Subcutaneous abdominal adipose tissue (tissue), 5 donors: ENCODE data around the gene BBLN.

Source experiments
- H3K27ac ChIP-seq: one replicate; pipeline ENCODE4 v1.7.0; 2013; ENCODE audit warnings: low read depth, mild to moderate bottlenecking, inconsistent platforms, low read length, moderate library complexity
- H3K27me3 ChIP-seq, 5 donors: one replicate each; pipeline ENCODE4 v1.7.0; 2013; ENCODE audit warnings: low read length in 5 of 5, inconsistent platforms in 1 of 5; ENCODE audit not compliant: control insufficient read depth in 5 of 5, insufficient read depth in 4 of 5
- H3K36me3 ChIP-seq, 5 donors: one replicate each; pipeline ENCODE4 v1.7.0; 2013; ENCODE audit warnings: low read length in 5 of 5; ENCODE audit not compliant: control insufficient read depth in 5 of 5, insufficient read depth in 5 of 5
- H3K4me1 ChIP-seq, 5 donors: one replicate each; pipeline ENCODE4 v1.7.0; 2013; ENCODE audit warnings: low read length in 5 of 5, mild to moderate bottlenecking in 3 of 5, moderate library complexity in 1 of 5; ENCODE audit not compliant: control insufficient read depth in 5 of 5, insufficient read depth in 5 of 5
- H3K4me3 ChIP-seq, 5 donors: one replicate each; pipeline ENCODE4 v1.7.0; 2013; ENCODE audit warnings: low read length in 5 of 5, low read depth in 1 of 5
- H3K9ac ChIP-seq, 5 donors: one replicate each; pipeline ENCODE4 v1.7.0; 2013; ENCODE audit warnings: low read length in 5 of 5, mild to moderate bottlenecking in 4 of 5, moderate library complexity in 3 of 5
- H3K9me3 ChIP-seq, 5 donors: one replicate each; pipeline ENCODE4 v1.7.0; 2013; ENCODE audit warnings: low read length in 5 of 5; ENCODE audit not compliant: control insufficient read depth in 5 of 5
- donor health status: healthy.
- donor health status: healthy.
- donor health status: healthy.
- donor health status: healthy.
- donor health status: healthy.

BBLN gene

DNA sequence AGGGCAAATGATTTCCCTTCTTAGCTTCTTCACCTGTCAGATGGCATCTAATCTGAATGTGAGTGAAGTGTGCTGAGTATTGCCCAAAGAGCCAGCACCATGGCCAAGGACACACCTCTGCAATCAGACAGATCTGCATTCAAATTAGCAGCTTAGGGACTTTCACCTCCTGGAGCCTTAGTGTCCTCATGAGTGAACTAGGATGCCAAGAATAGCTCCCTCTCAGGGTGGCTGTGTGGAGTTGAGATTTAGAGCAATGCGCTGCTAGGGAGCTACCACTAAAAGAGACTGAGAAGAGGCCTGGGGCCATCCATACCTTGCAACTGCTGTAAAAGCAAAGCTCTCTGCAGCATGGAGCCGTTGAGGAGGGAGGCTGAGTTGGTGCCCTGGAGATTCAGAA lies 29.9 kb downstream of the BBLN start:
- H3K36me3 ChIP-seq = peaks cover 0 to 34% (median 30%) of the 10 kb centered on the region in 5 donors
- no peaks in the 10 kb centered on the region for H3K9me3 ChIP-seq
- H3K27ac ChIP-seq = no peak overlapping the region
- peak overlapping the region in 4 of 5 donors; percentile 77 to 98 (median 89) for H3K9ac ChIP-seq
- peaks cover 2 to 31% (median 28%) of the 10 kb centered on the region in 5 donors for H3K4me1 ChIP-seq
- peak overlapping the region in 2 of 5 donors; percentile 6 to 92 for H3K4me3 ChIP-seq
- H3K27me3 ChIP-seq = no peaks in the 10 kb centered on the region

- Histone ChIP-seq H3K36me3 (peaks cover 0 to 27% (median 23%) of the 10 kb centered on the region in 5 donors), H3K9ac (peak overlapping the region; percentile 77 to 98 (median 81)), H3K9me3 (no peaks in the 10 kb centered on the region), H3K27me3 (no peaks in the 10 kb centered on the region), H3K27ac (peak overlapping the region; percentile 74), H3K4me1 (peaks cover 2 to 31% (median 28%) of the 10 kb centered on the region in 5 donors), H3K4me3 (peak overlapping the region; percentile 68 to 99 (median 89))
Observed at GRCh38 chr9:128190516-128191405, 30.7 kb downstream of the BBLN start.

DNA sequence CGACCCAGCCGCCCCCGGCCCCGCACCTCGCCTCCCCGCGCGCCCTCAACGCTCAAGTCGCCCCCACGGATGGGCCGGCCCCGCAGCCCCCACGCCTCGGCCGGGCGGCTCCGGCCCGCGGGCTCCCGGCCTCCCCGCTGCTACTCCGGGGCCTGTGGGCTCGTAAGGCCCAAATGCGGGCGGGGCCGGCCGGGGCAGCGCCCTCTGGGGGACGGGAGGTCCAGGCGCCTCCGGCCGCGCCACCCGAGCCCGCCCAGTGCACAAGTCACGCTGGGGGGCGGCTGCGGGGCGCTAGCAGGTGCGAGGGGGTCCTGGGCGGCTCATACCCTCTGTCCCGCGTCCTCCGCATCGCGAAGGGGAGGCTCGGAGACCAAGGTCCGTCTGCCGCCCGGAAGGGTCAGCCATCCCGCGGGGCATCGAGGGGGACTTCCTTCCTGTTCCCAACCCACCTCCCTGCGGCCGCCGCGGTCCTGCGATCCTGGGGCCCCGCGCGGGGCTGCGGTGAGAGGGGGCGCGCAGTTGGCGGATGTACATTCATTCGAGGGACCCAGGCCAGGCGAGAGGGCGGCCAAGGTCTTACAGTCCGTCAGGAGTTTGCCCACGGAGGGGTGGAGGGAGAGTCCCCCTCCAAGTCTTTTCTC lies 31.5 kb downstream of the BBLN start, which contains the start of gene CIZ1:
CIZ1 (minus strand) TSS at position 167 of the 641 bp plus-strand sequence. CDS start 715 bp downstream, outside the sequence.
- H3K4me3 ChIP-seq = peak within 1 kb of the TSS; percentile 68 to 99 (median 89)
- peak within 1 kb of the TSS; percentile 74 for H3K27ac ChIP-seq
- no peaks in the 10 kb centered on the region for H3K27me3 ChIP-seq
- H3K9me3 ChIP-seq = no peaks in the 10 kb centered on the region
- peak within 1 kb of the TSS; percentile 77 to 98 (median 81) for H3K9ac ChIP-seq
- peaks cover 2 to 31% (median 28%) of the 10 kb centered on the region in 5 donors for H3K4me1 ChIP-seq
- peaks cover 0 to 19% (median 15%) of the 10 kb centered on the region in 5 donors for H3K36me3 ChIP-seq

DNA sequence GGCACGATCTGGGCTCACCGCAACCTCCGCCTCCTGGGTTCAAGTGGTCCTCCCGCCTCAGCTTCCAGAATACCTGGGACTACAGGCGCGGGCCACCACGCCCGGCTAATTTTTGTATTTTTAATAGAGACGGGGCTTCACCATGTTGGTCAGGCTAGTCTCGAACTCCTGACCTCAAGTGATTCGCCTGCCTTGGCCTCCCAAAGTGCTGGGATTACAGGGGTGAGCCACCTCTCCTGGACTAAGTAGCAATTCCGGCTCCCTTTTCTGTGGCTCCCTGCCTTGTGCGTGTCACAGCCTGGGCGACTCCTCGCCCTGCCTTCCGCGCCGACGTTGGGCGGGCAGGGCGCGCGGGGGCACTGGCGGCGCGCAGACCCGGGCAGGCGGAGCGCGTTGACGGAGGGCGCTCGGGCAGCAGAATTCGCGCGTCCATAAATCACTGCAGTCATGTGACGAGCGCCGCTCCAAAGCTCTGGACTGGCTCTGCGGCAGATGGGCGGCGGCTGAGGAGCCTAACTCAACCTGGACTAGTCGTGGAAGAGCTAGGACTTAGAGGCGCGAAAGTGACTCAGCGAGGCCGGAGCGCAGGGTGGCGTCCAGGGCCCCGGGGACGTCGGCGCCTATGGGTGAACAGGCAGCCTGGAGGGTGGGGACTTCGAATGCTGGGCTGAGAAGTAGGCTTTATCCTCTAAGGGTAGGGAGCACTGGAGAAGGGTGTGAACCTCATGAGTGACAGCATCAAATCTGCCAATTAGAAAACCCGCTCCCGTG lies 32.7 kb downstream of the BBLN start:
- peak overlapping the region in 3 of 5 donors; percentile 16 to 59 (median 37) for H3K9ac ChIP-seq
- peak overlapping the region; percentile 70 for H3K27ac ChIP-seq
- no peaks in the 10 kb centered on the region for H3K27me3 ChIP-seq
- H3K4me3 ChIP-seq = peak overlapping the region in 4 of 5 donors; percentile 44 to 92 (median 88)
- peaks cover 0 to 13% (median 9%) of the 10 kb centered on the region in 5 donors for H3K36me3 ChIP-seq
- H3K9me3 ChIP-seq = no peaks in the 10 kb centered on the region
- H3K4me1 ChIP-seq = peaks cover 2 to 31% (median 28%) of the 10 kb centered on the region in 5 donors

- peak overlapping the region in 2 of 5 donors; percentile 26 to 92 for H3K4me3 ChIP-seq
- no peaks in the 10 kb centered on the region for H3K27me3 ChIP-seq
- H3K4me1 ChIP-seq = peaks cover 2 to 31% (median 28%) of the 10 kb centered on the region in 5 donors
- peak overlapping the region; percentile 70 for H3K27ac ChIP-seq
- H3K9ac ChIP-seq = peak overlapping the region in 2 of 5 donors; percentile 16 to 59
- H3K36me3 ChIP-seq = peaks cover 0 to 12% (median 9%) of the 10 kb centered on the region in 5 donors
- H3K9me3 ChIP-seq = no peaks in the 10 kb centered on the region
Observed at GRCh38 chr9:128193469-128194096, 33.5 kb downstream of the BBLN start.

GRCh38 chr9:128201441-128202369 lies 41.6 kb downstream of the BBLN start:
- no peaks in the 10 kb centered on the region for H3K9me3 ChIP-seq
- no peak overlapping the region for H3K27ac ChIP-seq
- H3K27me3 ChIP-seq = peaks cover 18 to 30% (median 20%) of the 10 kb centered on the region in 5 donors
- H3K9ac ChIP-seq = no peak overlapping the region
- peaks cover 0 to 7% (median 0%) of the 10 kb centered on the region in 5 donors for H3K36me3 ChIP-seq
- H3K4me3 ChIP-seq = no peak overlapping the region
- H3K4me1 ChIP-seq = peaks cover 0 to 30% (median 19%) of the 10 kb centered on the region in 5 donors

GRCh38 chr9:128202648-128203023 lies 42.6 kb downstream of the BBLN start:
- H3K4me1 ChIP-seq = peaks cover 0 to 32% (median 21%) of the 10 kb centered on the region in 5 donors
- peaks cover 0 to 6% (median 0%) of the 10 kb centered on the region in 5 donors for H3K36me3 ChIP-seq
- peak overlapping the region; percentile 23 to 82 (median 67) for H3K4me3 ChIP-seq
- H3K9me3 ChIP-seq = no peaks in the 10 kb centered on the region
- no peak overlapping the region for H3K27ac ChIP-seq
- H3K27me3 ChIP-seq = peaks cover 18 to 32% (median 22%) of the 10 kb centered on the region in 5 donors
- H3K9ac ChIP-seq = peak overlapping the region in 2 of 5 donors; percentile 25 to 46

GRCh38 chr9:128203024-128203706 lies 43.1 kb downstream of the BBLN start, which contains the start of gene DNM1:
Gene DNM1, plus strand, starts transcription at chr9:128203379. Its CDS starts 92 bp downstream, at chr9:128203471.
- Histone ChIP-seq H3K4me3 (peak within 1 kb of the TSS; percentile 50 to 82 (median 73)), H3K9ac (peak within 1 kb of the TSS in 3 of 5 donors; percentile 56 to 59 (median 58)), H3K27ac (peak within 1 kb of the TSS; percentile 10), H3K36me3 (peaks cover 0 to under 1% (median 0%) of the 10 kb centered on the region in 5 donors), H3K4me1 (peaks cover 0 to 34% (median 22%) of the 10 kb centered on the region in 5 donors), H3K9me3 (no peaks in the 10 kb centered on the region), H3K27me3 (peaks cover 18 to 32% (median 24%) of the 10 kb centered on the region in 5 donors)
